GM12864 (cell line): Measurements from ENCODE around the gene STARD6.
"Not testable (repeated sequence)": the region's sequence is repeated elsewhere in the genome, so short reads cannot be mapped to it uniquely, and the experiment has no call there.

Experiments used
- DNase-seq: peaks from one replicate; pipeline ENCODE4 v3.0.0-alpha.2; 2011; ENCODE audit warnings: low read depth
- H3K4me3 ChIP-seq: 2 replicates; pipeline ENCODE4 v1.5.1; 2011; ENCODE audit warnings: mild to moderate bottlenecking, low read depth, low read length, control low read depth
- CTCF ChIP-seq: IDR thresholded peaks from 2 replicates; pipeline ENCODE4 v1.5.1; 2011; ENCODE audit warnings: low read depth, mild to moderate bottlenecking, moderate library complexity, low read length, control low read depth, inconsistent platforms; ENCODE audit errors: missing control alignments

The STARD6 gene

GRCh38 chr18:54316071-54316820, 41.4 kb downstream of the STARD6 start:
- no peak overlapping the region for H3K4me3 ChIP-seq
- DNase-seq, result no peak
- no peak for TF ChIP-seq CTCF

- DNase-seq, H3K4me3 ChIP-seq: not testable (repeated sequence)
These were observed 48.1 kb downstream of the STARD6 start for GRCh38 chr18:54309564-54309963.

- no peak overlapping the region for H3K4me3 ChIP-seq
- TF ChIP-seq CTCF, result no peak
- DNase-seq, result no peak
These were observed 54.2 kb downstream of the STARD6 start for GRCh38 chr18:54303408-54303807.

- not testable (repeated sequence) for H3K4me3 ChIP-seq, DNase-seq
These were observed 58.7 kb downstream of the STARD6 start for GRCh38 chr18:54298991-54299390.

- no peak overlapping the region for H3K4me3 ChIP-seq
- no peak for TF ChIP-seq CTCF
- DNase-seq, result no peak
These were observed 61.6 kb downstream of the STARD6 start for GRCh38 chr18:54296062-54296461.

GRCh38 chr18:54294274-54294673, 63.4 kb downstream of the STARD6 start:
- TF ChIP-seq CTCF, result no peak
- DNase-seq, result no peak
- no peak overlapping the region for H3K4me3 ChIP-seq

GRCh38 chr18:54284981-54285785, 72.5 kb downstream of the STARD6 start:
- TF ChIP-seq CTCF, result no peak
- DNase-seq, result peak; percentile 97
- H3K4me3 ChIP-seq, result no peak overlapping the region

GRCh38 chr18:54284535-54284934, 73.1 kb downstream of the STARD6 start:
- no peak overlapping the region for H3K4me3 ChIP-seq
- no peak for TF ChIP-seq CTCF
- no peak for DNase-seq
